ENCODE data around the gene C2orf69.

Gene C2orf69

GRCh38 chr2:199946196-199946595 is 35.1 kb downstream of the C2orf69 start:
- no peak overlapping the region for H3K4me3 ChIP-seq (ENCODE audit: low read depth, low read length)
- no peak for DNase-seq (ENCODE audit: low read depth)
- no peak for TF ChIP-seq CTCF (IDR thresholded peaks at IDR 0.05; ENCODE audit: insufficient read depth, low read depth, low read length, missing control alignments)

GRCh38 chr2:199946836-199947235 is 35.7 kb downstream of the C2orf69 start:
- DNase-seq (ENCODE audit: low read depth), result no peak
- no peak overlapping the region for H3K4me3 ChIP-seq (ENCODE audit: low read depth, low read length)
- TF ChIP-seq CTCF (IDR thresholded peaks at IDR 0.05; ENCODE audit: insufficient read depth, low read depth, low read length, missing control alignments), result no peak

- TF ChIP-seq CTCF (IDR thresholded peaks at IDR 0.05; ENCODE audit: insufficient read depth, low read depth, low read length, missing control alignments), result no peak
- DNase-seq (ENCODE audit: low read depth), result no peak
- H3K4me3 ChIP-seq (ENCODE audit: low read depth, low read length), result no peak overlapping the region
Observed at GRCh38 chr2:199950396-199950795, 39.3 kb downstream of the C2orf69 start.

- H3K4me3 ChIP-seq (ENCODE audit: low read depth, low read length), result no peak overlapping the region
- no peak for DNase-seq (ENCODE audit: low read depth)
- no peak for TF ChIP-seq CTCF (IDR thresholded peaks at IDR 0.05; ENCODE audit: insufficient read depth, low read depth, low read length, missing control alignments)
Observed at GRCh38 chr2:199951023-199951422, 39.9 kb downstream of the C2orf69 start.

- peak overlapping the region; percentile 90 for H3K4me3 ChIP-seq (ENCODE audit: low read depth, low read length)
- no peak for TF ChIP-seq CTCF (IDR thresholded peaks at IDR 0.05; ENCODE audit: insufficient read depth, low read depth, low read length, missing control alignments)
- no peak for DNase-seq (ENCODE audit: low read depth)
Observed at GRCh38 chr2:199955007-199955338, 43.9 kb downstream of the C2orf69 start.

GRCh38 chr2:199955339-199956061 is 44.4 kb downstream of the C2orf69 start, which contains the start of the genes MAIP1 and TYW5:
MAIP1 (plus strand) TSS chr2:199955582; CDS start chr2:199955799, 217 bp downstream.
TYW5 (minus strand) TSS chr2:199955491; CDS start chr2:199955470, 21 bp downstream.
- DNase-seq (ENCODE audit: low read depth), result peak; percentile 90
- TF ChIP-seq CTCF (IDR thresholded peaks at IDR 0.05; ENCODE audit: insufficient read depth, low read depth, low read length, missing control alignments), result peak; percentile 15
- H3K4me3 ChIP-seq (ENCODE audit: low read depth, low read length), result peak within 1 kb of the TSS; percentile 90

- DNase-seq (ENCODE audit: low read depth), result no peak
- no peak for TF ChIP-seq CTCF (IDR thresholded peaks at IDR 0.05; ENCODE audit: insufficient read depth, low read depth, low read length, missing control alignments)
- H3K4me3 ChIP-seq (ENCODE audit: low read depth, low read length), result peak overlapping the region; percentile 90
Observed at GRCh38 chr2:199956062-199956380, 44.9 kb downstream of the C2orf69 start.

Measured in GM12865 (cell line).